ENCODE data around the gene GRID1. TPM values are rescaled to one million over a fixed set of nuclear protein-coding genes. Genes with fewer than 3 reads are reported as not detected.
A peak's percentile ranks its signal among the peaks of the same experiment; 100 is the strongest.

Gene GRID1
- total RNA-seq, 1 donor = under 0.01 TPM

DNA sequence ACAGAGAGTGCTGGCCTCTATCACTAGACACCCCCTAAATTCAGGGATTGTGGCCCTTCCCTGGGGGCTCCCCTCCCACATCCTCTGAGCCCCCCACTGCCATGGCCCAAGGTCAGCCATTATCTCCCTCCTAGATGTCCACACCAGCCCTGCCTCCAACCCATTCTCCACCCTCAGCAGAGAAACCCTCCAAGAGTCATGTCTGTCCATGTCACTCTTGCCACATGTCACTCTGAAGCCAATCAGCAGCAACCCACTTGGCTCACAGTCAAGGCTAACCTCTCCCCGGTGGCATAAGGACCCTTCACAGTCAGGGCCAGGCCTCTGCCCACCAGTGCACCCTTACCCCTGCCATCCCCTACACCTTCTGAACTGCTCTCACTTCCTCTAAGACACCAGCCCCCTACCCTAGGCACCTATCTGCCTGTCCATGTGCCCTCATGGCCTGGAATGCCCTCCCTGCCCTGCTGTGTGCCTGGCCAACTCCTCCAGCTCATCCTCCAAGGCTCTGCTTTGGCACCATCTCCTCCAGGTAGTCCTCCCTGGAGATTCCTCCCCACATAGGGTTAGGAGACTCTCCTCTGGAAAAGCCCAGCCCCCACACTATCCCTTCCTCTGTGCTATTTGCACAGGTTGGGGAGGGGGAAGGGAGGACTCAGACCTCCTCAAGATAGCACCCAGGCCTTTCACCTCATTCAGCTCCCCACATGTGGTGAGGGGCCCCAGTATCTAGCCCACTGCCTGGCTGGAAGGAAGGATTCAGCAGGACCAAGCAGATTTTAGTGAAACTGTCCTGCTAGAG, 83.7 kb downstream of the GRID1 start:
- DNase-seq (ENCODE audit: low read depth in 2 of 3, low spot score in 2 of 3) = no peak

DNA sequence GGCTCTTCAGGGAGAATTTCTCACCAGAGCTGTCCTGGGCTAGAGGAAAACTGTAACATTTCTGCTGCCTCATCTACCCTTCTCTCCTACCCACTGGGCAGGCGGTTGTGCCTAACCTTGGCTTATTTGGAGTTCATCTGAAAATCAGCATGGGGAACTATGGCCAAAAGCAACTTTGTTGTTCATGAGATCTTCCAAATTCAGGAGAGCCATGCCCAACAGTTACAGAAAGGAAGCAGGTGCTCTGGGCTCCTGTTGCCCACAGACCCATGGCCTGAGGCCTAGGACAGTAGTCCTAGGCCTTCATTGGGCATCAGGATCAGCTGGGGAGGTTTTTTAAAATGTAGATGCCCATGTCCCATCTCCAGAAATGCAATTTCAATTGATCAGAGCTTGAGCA, 85.2 kb downstream of the GRID1 start:
- DNase-seq (ENCODE audit: low read depth in 2 of 3, low spot score in 2 of 3) = no peak

DNA sequence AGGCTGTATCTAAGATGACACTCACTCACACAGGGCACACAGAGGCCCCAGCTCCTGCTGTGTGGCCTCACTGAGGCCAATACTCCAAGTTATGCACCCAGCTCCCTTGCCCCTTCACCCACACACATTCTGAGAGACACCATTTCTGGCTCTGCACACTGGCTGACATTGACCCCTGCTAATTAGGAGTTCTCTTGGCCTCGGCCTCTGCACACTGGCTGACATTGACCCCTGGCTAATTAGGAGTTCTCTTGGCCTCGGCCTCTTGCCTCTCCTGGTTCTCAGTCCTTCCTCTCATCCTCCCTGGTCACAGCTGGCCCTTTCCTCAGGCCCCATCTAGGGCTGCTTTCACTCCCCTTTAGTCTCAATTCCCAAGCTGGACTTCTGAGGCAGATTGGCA, 97.3 kb downstream of the GRID1 start:
- DNase-seq (ENCODE audit: low read depth in 2 of 3, low spot score in 2 of 3) = no peak

DNA sequence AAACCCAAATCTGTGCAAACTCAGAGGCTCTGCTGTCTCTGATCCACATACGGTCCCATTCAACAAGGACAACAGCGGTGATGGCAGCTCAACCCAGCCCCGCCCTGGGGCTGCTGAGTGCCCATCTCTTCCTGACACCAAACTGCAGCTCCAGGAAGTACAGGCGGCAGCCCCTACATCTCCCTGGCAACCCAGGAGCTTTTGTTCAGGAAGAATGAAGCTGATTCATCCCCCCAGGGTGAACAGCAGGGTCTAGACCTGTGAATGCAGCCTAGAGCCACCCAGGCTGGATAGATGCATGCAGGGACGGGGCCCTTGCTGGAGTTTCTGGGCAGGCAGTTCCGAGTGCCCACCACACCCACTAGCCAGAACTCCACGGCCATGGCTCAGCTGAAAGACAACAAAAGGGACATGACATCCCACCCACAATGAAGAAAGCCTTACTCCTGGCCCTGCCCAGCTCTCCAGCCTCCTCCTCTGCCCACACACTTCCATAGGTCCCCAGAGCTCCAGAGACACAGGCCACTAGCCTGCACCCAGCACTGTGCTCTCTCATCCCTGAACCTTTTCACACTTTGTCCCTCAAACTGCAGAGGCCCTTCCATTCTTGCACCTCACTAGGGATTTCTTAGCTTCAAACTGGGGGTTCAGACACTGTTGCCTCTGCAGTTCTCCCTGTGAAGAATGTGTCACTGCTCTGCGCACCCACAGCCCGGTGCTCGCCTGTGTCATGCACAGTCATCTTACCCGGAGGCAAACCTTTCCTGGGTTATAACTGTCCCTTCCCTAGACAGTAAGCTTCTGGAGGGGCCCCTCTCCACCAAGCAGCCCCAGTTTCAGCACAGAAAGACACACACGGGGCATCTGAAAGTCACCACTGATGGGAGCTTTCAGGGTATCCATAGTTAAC, 99.1 kb downstream of the GRID1 start:
- DNase-seq (ENCODE audit: low read depth in 2 of 3, low spot score in 2 of 3) = no peak

DNA sequence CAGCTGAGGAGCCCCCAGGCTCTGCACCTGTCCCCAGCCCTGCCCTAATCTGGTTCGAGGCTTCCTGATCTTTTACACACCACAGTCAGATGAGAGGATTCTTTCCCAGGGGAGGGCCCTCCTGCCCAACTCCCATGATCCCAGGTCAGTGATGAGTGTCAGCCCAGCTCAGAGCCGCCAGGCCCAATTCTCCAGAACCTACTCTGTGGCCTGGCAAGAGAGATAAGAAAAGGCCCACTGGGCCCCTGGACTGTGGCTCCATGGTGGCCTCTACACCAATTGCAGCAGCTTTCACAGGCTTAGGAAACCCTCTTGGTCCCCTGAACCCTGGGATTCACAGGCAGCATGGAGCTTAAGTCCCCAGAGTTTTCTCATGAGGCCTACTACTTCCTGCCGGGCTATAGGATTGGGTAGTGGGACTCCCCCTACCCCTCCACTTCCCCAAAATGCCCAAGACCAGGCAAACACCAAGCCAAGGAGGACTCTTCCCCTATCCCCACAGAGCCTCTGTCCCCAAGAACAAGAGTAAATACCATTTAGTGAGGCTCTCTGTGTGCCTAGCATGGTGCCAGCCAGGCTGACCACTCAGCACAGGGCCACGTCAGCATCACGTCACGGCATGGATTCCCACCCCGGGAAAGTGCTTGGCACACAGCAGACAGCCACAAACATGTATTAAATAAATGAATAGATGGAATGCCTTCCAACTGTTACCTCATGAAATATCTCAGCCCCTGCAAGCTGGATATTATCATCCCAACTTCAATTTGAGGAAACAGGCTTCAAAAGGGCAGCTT, 100.0 kb downstream of the GRID1 start:
- no peak for DNase-seq (ENCODE audit: low read depth in 2 of 3, low spot score in 2 of 3)

DNA sequence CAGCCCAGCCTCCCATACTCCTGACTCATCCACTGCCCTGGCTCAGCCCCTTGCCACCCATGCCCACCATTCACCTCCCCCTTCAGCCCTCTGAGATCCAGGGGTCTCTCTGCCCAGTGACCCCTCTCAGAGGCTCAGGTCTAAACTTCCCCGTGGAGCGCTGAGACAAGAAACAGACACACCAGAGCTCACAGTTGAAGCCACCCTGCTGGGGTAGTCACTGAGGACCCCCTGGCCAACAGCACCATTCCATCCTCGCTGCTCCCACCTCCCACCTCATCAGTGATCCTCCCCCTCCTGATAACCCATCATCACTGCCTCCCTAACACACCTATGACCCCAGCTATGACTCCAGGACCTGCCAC, 100.7 kb downstream of the GRID1 start:
- no peak for DNase-seq (ENCODE audit: low read depth in 2 of 3, low spot score in 2 of 3)

DNA sequence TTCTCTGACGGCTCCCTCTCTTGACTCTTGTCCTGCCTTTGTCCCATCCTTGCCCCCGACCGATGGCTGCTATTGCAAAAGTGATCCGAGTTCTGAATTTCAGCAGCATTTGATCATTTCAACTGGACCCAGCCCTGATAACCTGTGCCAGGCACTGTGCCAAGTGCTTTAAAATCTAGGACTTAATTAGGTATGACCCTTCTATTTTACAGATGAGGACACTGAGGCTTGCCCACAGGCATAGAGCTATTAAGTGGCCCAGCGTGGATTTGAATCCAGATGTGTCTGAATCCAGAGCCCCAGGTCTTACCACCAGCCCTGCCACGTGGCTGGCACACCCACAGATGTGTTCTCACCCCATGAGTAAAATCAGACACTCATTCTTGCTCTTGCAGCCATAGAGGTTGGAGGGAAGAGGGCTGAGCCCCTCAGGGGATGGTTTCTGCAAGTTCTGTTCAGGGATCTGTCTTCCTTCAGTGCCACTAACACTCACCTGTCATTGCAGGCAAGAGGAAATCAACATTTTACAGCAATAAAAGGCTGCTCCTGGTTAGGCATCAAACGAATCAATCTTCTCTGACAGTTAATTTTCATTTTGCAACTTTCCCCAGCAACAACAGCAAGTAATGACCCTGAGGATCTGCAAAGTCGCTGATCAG, 101.2 kb downstream of the GRID1 start:
- DNase-seq (ENCODE audit: low read depth in 2 of 3, low spot score in 2 of 3) = no peak

DNA sequence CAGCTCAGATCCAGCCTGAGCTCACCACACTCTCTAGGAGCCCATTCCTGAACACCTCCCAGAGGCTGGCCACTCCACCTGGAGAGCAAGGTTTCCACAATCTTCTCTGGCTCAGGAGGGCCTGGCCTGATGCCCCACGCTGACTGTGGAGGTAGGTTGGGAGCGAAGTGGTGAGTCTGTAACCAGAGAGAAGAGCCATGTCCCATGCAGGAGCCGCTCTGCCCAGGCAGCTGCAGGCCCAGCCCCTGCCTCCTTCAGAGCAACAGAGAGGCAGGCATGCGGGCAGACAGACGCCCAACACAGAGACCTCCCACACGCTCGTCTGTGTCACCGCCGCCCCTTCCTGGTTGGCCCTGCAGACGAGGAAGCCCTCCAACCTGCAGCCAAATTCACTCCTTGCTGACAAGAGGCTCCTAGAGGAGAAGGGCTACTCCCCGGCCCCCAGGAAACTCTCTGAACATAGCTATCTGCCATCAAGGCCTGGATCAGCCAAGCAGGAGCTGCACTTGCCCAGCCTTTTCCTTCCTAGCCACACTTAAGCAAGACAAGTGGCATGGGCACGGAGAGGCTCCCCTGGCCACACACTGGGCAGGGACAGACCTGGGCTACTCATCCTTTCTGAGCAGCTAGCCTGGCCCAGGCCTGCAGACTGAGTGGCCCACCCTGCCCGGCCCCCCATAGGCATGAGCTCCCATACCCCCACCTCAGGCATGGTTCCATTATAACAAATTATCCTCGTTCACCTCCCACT, 101.9 kb downstream of the GRID1 start:
- no peak for DNase-seq (ENCODE audit: low read depth in 2 of 3, low spot score in 2 of 3)

DNA sequence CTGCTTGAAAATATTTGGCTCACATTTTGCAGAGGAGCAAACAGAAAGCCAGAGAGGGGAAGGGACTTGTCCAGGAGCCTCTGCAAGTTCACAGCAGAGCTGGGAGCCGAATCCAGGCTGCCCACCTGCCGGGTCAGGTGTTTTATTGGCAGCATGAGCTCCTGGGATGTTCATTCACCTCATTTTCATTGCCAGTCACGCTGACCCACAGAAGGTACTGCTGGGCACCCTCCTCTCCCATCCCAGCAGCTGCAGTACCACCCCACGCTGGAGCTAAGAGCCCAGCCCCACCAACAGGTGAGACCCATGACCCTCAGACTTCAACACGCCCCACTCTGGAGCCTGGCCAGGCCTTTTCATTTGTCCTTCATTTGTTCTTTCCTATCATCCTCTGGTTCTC, 102.7 kb downstream of the GRID1 start:
- DNase-seq (ENCODE audit: low read depth in 2 of 3, low spot score in 2 of 3) = no peak

DNA sequence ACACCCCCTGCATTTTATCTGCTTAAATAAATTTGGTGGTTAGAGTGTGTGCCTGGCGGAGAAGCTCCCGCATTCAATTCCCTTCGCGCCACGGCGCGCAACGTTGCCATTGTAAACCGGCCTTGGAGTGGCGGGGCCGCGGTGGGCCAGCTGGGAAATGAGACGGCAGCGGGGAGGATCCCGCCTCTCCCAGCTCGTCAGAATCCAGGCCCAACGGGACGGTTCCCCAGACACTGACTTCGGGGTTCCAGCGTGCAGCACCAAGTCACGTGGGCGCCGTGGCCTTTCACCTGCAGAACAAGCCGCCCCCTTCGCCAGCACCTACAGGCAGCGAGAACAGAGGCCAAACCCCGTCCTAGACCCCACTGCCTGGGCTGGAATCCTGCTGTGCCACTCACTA, 103.4 kb downstream of the GRID1 start:
- no peak for DNase-seq (ENCODE audit: low read depth in 2 of 3, low spot score in 2 of 3)

DNA sequence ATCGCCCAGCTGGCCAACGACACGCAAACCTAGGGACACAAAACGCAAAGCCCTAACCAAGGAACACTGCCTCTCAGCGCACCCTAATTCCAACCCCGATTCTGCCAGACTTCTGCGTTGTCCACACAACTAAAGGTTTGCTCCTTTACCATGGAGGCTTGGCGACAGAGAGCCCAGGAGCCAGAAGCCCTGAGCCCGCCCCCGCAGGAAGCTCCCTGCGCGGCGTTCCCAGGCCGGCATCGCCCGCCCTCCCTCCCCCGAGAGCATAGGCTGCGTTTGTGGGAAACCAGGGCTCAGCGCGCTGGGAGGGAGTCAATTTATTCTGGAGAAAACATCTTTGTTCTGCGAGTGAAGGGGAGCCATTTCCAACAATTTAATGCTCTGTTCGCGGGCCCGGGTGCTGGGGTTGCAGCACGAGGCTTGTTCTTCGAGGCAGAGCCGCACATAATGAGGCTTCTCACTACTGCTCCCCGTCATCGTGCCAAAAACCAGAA, 103.9 kb downstream of the GRID1 start:
- DNase-seq (ENCODE audit: low read depth in 2 of 3, low spot score in 2 of 3) = no peak

DNA sequence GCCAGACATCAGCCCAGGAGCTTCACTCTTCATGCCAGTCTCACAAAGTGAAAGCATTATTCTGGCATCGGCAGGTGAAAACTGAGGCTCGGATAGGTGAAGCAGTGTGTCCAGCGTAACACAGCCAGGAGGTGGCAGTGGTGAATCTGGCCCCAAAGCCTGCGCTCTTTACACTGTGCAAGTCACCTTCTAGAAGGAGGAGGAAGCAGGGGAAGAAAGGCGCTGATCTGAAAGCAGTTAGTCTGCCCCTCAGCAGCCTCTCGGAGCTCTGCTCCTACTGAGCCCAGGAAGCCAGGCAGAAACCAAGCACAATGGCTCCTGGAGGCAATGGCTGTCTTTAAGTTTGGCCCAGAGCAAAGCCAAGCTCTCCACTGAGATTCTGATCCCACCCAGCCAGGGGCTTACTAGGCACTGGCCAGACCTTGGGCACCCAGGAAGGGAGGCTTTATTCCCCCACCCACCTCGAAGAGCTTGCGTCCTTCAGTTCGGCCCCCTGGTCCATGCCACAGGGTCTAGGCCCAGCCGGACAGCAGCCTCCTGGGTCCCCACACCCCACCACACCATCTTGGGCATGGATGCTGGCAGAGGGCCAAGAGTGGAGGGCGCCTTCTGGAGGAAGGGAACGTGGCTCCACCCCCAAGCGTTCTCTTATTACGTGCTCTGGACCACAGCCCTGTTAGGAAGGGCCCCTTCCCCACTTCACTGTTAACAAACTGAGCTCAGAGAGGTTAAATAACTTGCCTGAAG, 104.5 kb downstream of the GRID1 start:
- DNase-seq (ENCODE audit: low read depth in 2 of 3, low spot score in 2 of 3) = peak in 2 of 3 donors; percentile 40 to 63

DNA sequence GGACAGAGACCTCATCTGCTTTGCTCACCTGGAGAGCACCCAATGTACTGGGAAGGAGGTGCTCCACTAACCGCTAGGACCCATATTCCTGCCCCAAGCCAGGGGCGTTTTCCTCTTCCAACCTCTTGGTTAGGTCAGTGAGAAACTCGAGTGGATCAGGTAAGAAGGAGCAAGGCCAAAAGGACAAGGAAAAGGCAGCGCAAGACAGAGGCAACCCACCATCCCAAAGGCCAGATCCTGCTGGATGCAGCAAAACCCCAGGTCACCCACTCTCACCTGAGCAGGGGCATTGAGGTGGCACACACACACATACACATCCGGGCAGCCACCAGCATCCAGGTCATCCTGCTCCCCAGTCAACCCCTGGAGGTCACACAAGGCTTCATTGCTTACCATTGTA, 105.1 kb downstream of the GRID1 start:
- DNase-seq (ENCODE audit: low read depth in 2 of 3, low spot score in 2 of 3) = no peak

DNA sequence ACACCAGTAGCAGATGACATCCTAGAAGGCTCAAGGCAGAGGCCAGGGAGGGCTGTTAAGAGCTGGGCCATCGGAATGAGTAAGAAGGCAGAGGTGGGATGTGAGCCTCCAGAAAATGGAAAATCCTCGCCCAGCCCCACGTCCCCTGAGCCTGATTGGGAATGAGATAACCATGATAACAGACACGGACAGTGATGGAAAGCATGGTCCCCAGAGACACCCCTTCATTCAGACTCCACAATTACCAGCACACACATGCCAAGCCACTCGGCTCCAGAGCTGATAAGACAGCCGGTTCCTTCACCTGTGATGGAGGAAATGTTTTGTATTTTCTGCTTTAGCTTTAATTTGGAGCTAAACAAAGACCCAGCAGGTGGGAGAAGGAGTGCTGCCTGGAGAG, 106.0 kb downstream of the GRID1 start:
- DNase-seq (ENCODE audit: low read depth in 2 of 3, low spot score in 2 of 3) = no peak

DNA sequence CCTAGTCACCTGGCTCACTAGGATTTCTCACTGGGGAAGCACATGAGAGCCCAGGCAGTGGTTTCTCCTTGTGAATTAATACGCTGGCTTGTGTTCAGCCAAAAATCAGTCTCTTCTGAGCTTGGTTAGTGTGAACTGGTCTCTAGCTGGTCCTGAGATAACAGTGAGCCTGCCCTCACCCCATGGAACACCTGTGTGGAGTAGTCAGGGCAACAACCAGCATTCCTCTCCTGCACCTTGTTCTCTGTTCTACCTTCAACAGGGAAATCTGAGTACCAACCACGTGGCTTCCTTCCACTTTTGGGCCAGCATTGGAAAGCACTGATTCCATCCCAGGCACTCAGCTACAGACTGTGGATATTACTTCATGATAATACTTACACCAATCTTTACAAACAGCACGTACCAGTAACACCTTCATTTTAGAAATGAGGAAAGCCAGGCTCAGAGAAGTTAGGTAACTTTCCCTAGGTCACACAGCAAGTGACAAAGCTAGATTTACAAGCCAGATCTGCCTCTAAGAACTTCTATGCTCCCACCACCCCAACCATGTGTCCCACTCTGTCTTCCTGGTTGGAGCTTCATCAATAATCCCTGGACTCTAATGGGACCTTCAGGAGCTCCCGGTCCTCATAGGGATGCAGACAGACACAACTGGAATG, 106.6 kb downstream of the GRID1 start:
- no peak for DNase-seq (ENCODE audit: low read depth in 2 of 3, low spot score in 2 of 3)

DNA sequence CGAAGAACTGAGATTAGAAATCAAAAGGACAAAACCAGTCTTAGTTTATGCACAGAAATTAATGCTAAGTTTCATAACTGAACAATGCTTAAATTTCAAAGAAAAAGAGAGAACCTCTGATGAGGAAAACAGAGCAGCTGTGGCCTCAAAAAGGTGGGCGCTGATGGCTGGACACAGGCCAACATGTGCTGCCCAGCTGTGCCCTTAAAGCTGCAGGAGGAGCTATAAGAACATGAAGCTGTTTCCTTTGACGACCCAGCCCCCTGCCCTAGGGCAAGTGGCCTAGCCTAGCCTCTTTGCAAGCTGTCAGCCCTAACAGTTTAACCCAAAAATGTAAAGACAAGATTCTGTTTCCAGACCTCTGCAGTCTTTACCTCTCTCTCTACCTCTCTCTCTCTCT, 107.7 kb downstream of the GRID1 start:
- DNase-seq (ENCODE audit: low read depth in 2 of 3, low spot score in 2 of 3) = no peak

DNA sequence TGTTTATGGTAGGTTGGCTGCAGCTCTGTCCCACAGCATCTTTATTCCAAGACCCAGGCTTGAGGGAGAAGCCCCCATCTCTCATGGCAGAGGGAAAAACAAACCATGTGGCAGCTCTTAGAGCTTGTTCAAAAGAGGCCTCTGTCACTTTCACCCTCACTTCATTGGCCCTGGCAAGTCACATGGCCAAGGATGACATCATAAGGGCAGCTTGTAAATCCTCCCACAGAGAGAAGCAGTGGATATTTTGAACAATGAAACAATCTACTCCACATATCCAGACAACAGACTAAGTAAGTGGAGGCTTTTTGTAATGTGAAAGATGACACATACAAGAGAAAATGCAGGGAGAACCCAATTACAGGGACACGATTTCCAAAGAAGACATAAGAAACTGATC, 108.1 kb downstream of the GRID1 start:
- DNase-seq (ENCODE audit: low read depth in 2 of 3, low spot score in 2 of 3) = no peak

DNA sequence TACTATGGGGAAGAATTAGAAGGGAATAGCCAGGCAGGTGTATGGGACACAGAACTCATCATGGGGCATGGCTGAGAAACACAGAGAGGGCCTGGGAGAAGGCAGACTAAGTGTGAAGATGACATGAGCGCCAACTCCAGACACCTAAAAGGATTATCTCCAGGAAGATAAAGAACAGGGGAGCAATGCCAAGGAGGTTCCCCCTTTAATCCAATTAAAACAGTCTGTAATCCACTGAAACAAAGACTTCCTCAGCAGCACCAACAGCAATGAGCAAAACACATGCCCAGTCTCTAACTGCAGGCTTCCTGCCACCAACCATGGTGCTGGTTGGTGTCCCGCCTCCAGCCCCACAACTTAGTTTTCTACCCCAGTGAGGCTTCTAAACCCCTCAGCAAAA, 108.9 kb downstream of the GRID1 start:
- DNase-seq (ENCODE audit: low read depth in 2 of 3, low spot score in 2 of 3) = no peak

All from hematopoietic multipotent progenitor cell (in vitro differentiated cells).